Mucosa of rectum (tissue), 2 donors: Measurements from ENCODE around the gene ITGB3.

Experiments
- H3K27ac ChIP-seq, 2 donors: one replicate each; pipeline ENCODE4 v1.7.0; 2013; ENCODE audit warnings: inconsistent platforms in 2 of 2, low read depth in 2 of 2, low read length in 2 of 2
- H3K27me3 ChIP-seq, 2 donors: one replicate each; pipeline ENCODE4 v1.7.0; 2013; ENCODE audit warnings: low read length in 2 of 2; ENCODE audit not compliant: control insufficient read depth in 2 of 2, insufficient read depth in 2 of 2
- H3K36me3 ChIP-seq, 2 donors: one replicate each; pipeline ENCODE4 v1.7.0; 2013; ENCODE audit warnings: low read length in 2 of 2; ENCODE audit not compliant: control insufficient read depth in 2 of 2, insufficient read depth in 2 of 2
- H3K4me1 ChIP-seq, 2 donors: one replicate each; pipeline ENCODE4 v1.7.0; 2013; ENCODE audit warnings: low read length in 2 of 2, mild to moderate bottlenecking in 1 of 2; ENCODE audit not compliant: control insufficient read depth in 2 of 2, insufficient read depth in 2 of 2
- H3K4me3 ChIP-seq, 2 donors: one replicate each; pipeline ENCODE4 v1.7.0; 2013; ENCODE audit warnings: low read length in 2 of 2
- H3K9ac ChIP-seq, 2 donors: one replicate each; pipeline ENCODE4 v1.7.0; 2013; ENCODE audit warnings: low read length in 2 of 2, low read depth in 1 of 2, mild to moderate bottlenecking in 1 of 2
- H3K9me3 ChIP-seq, 2 donors: one replicate each; pipeline ENCODE4 v1.7.0; 2013; ENCODE audit warnings: low read length in 2 of 2; ENCODE audit not compliant: control insufficient read depth in 2 of 2
- donor health status: healthy.
- donor health status: Normal muscosa, but diverticular disease.

The ITGB3 gene

GRCh38 chr17:47242648-47243047 lies 11.0 kb upstream of the ITGB3 start:
- H3K9ac ChIP-seq: no peak overlapping the region
- peaks cover 0 to 8% of the 10 kb centered on the region in 2 donors for H3K4me1 ChIP-seq
- no peak overlapping the region for H3K4me3 ChIP-seq
- H3K27me3 ChIP-seq: no peaks in the 10 kb centered on the region
- no peaks in the 10 kb centered on the region for H3K36me3 ChIP-seq
- H3K27ac ChIP-seq: no peak overlapping the region
- no peaks in the 10 kb centered on the region for H3K9me3 ChIP-seq

GRCh38 chr17:47243737-47244598 lies 9.7 kb upstream of the ITGB3 start:
- Histone ChIP-seq H3K4me3 (no peak overlapping the region), H3K27me3 (no peaks in the 10 kb centered on the region), H3K9me3 (no peaks in the 10 kb centered on the region), H3K9ac (no peak overlapping the region), H3K36me3 (no peaks in the 10 kb centered on the region), H3K4me1 (peaks cover 0 to 8% of the 10 kb centered on the region in 2 donors), H3K27ac (no peak overlapping the region)

GRCh38 chr17:47244697-47245096 lies 8.9 kb upstream of the ITGB3 start:
- Histone ChIP-seq H3K4me3 (no peak overlapping the region), H3K27ac (no peak overlapping the region), H3K4me1 (peaks cover 0 to 8% of the 10 kb centered on the region in 2 donors)

GRCh38 chr17:47246120-47246519 lies 7.5 kb upstream of the ITGB3 start:
- Histone ChIP-seq H3K4me3 (no peak overlapping the region), H3K27me3 (no peaks in the 10 kb centered on the region), H3K4me1 (no peaks in the 10 kb centered on the region), H3K9me3 (no peaks in the 10 kb centered on the region), H3K36me3 (no peaks in the 10 kb centered on the region), H3K9ac (no peak overlapping the region), H3K27ac (no peak overlapping the region)

More at GRCh38 chr17:47244697-47245096, 8.9 kb upstream of the ITGB3 start:
- Histone ChIP-seq H3K9me3 (no peaks in the 10 kb centered on the region), H3K27me3 (no peaks in the 10 kb centered on the region), H3K36me3 (no peaks in the 10 kb centered on the region), H3K9ac (no peak overlapping the region)

- peaks cover 0 to 9% of the 10 kb centered on the region in 2 donors for H3K4me1 ChIP-seq
- no peak overlapping the region for H3K9ac ChIP-seq
- H3K4me3 ChIP-seq: no peak overlapping the region
- H3K27me3 ChIP-seq: peaks cover 0 to 3% of the 10 kb centered on the region in 2 donors
- no peaks in the 10 kb centered on the region for H3K9me3 ChIP-seq
- H3K36me3 ChIP-seq: no peaks in the 10 kb centered on the region
- no peak overlapping the region for H3K27ac ChIP-seq
Measured at GRCh38 chr17:47250855-47251254, 2.8 kb upstream of the ITGB3 start.

- Histone ChIP-seq H3K36me3 (no peaks in the 10 kb centered on the region), H3K9me3 (no peaks in the 10 kb centered on the region), H3K27me3 (peaks cover 0 to 3% of the 10 kb centered on the region in 2 donors), H3K27ac (no peak overlapping the region), H3K4me1 (peaks cover 0 to 9% of the 10 kb centered on the region in 2 donors), H3K4me3 (no peak overlapping the region), H3K9ac (no peak overlapping the region)
Measured at GRCh38 chr17:47251421-47251940, 2.1 kb upstream of the ITGB3 start.

- Histone ChIP-seq H3K9me3 (no peaks in the 10 kb centered on the region), H3K4me3 (no peak overlapping the region), H3K4me1 (peaks cover 0 to 9% of the 10 kb centered on the region in 2 donors), H3K27me3 (peaks cover 0 to 3% of the 10 kb centered on the region in 2 donors), H3K36me3 (no peaks in the 10 kb centered on the region), H3K9ac (no peak overlapping the region), H3K27ac (no peak overlapping the region)
Measured at GRCh38 chr17:47252209-47252608, 1.4 kb upstream of the ITGB3 start.

- Histone ChIP-seq H3K27ac (no peak overlapping the region), H3K27me3 (peaks cover 0 to 3% of the 10 kb centered on the region in 2 donors), H3K4me1 (peaks cover 0 to 9% of the 10 kb centered on the region in 2 donors), H3K9me3 (no peaks in the 10 kb centered on the region), H3K9ac (no peak overlapping the region), H3K4me3 (peak overlapping the region; percentile 33 to 59), H3K36me3 (no peaks in the 10 kb centered on the region)
Measured at GRCh38 chr17:47252766-47253512, 688 bp upstream of the ITGB3 start.

- H3K9ac ChIP-seq: peak overlapping the region; percentile 49 to 66
- peak overlapping the region; percentile 34 to 68 for H3K27ac ChIP-seq
- H3K36me3 ChIP-seq: no peaks in the 10 kb centered on the region
- H3K4me3 ChIP-seq: peak overlapping the region; percentile 65 to 70
- H3K9me3 ChIP-seq: no peaks in the 10 kb centered on the region
- H3K27me3 ChIP-seq: peaks cover 0 to 3% of the 10 kb centered on the region in 2 donors
- H3K4me1 ChIP-seq: peaks cover 0 to 9% of the 10 kb centered on the region in 2 donors
Measured at GRCh38 chr17:47254403-47254943, 846 bp downstream of the ITGB3 start.
